Activated CD4-positive, CD25-positive, alpha-beta regulatory T cell (primary cell): Measurements from ENCODE around the gene METTL15.
"Not testable (repeated sequence)": the region's sequence is repeated elsewhere in the genome, so short reads cannot be mapped to it uniquely, and the experiment has no call there.

Source experiments
- DNase-seq, 4 experiments: peaks; one replicate each; lab custom pipeline; 2025; lab: John Stamatoyannopoulos, UW

The METTL15 gene

GRCh38 chr11:28209906-28210305, 101.7 kb downstream of the METTL15 start:
- DNase-seq: no peak

DNA sequence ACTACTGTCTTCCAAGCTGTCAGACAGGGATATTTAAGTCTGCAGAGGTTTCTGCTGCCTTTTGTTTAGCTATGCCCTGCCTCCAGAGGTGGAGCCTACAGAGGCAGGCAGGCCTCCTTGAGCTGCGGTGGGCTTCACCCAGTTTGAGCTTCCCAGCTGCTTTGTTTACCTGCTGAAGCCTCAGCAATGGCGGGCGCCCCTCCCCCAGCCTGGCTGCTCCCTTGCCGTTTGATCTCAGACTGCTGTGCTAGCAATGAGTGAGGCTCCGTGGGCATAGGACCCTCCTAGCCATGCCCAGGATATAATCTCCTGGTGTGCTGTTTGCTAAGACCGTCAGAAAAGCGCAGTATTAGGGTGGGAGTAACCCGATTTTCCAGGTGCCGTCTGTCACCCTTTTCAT, 113.9 kb downstream of the METTL15 start:
- not testable (repeated sequence) for DNase-seq

DNA sequence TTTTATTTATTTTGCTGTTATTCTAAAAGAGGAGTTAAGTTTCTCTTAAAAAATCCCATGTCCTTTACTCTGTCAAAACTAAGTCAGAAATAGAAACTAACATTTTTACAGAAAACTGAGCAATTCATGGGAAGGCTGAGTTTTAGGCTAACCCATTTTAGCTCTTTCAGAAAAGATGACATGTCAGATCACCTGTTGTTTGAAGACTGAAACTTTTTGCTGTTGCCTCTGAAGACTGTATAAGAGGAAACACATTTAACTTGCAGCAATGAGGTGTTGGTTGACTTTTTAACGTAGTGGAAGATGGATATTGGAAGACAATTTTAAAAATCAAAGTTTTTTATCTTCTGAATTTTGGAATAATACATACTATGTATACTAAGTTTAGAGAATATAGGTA, 115.4 kb downstream of the METTL15 start:
- DNase-seq: no peak

DNA sequence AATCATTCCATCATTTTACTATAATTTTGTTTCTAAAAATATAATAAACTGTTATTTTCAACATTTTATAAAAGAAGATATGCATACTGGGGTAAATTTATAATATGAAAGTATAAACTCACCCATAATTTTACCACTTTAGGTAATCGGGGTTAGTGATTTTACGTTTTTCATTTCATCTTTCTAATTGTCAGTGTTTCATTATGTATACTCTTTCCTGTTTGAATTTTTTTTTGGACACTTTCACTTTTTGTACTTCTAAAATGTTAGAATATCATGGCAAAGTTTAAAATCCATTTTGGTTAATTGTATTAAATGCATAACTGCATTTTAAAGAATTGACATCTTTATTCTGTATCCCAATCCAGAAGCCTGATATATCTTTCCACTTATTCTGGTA, 115.8 kb downstream of the METTL15 start:
- DNase-seq: no peak

DNA sequence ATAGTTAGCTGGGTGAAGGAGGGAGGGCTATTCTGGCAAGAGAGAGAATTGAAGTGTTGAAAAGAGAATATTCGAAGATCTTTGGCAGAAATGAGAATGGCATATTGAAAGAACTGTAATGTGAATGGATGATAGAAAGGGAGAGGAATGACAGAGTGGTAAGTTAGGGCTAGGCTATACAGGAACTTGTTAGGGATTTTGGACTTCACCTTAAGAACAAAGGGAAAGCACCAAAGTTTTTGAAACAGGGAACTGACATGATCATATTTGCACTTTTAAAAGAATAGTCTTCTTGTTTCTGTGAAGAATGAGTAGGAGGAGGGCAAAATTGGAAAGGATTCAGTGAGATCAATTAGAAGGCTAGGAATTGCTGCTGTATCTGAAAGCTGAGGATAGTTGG, 119.3 kb downstream of the METTL15 start:
- no peak for DNase-seq

DNA sequence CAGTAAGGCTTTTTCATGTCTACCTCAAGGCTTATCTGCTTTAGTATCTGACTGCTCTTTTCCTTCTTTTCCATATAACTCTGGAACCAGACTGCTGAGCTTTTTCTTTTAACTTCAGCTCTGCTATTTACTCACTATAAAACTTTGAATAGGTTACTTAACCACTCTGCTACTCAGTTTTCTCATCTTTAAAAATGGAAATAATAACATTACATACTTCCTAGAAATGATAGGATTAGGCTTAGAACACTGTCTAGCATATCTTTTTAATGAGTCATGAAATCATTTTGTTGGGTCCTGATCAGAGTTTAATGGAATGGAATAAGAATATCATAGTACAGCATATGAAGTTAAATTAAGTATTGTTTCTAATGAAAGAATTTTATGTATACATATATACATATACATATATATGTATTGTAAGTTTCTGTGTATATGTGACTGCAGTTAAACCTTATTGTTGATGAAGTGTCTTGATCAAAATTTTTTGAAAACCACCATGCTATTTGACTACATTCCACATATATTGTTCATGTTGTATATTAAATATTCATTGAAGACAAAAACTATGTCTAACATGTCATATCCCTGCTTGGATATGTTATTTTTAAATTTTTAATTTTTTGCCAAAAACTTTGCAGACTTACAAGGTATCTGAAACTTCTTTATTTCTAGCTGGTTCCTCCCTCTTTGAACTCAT, 120.2 kb downstream of the METTL15 start:
- no peak for DNase-seq

- DNase-seq: no peak
Measured at GRCh38 chr11:28231475-28231874, 123.3 kb downstream of the METTL15 start.

- no peak for DNase-seq
Measured at GRCh38 chr11:28232649-28233048, 124.5 kb downstream of the METTL15 start.

GRCh38 chr11:28241760-28242159, 133.6 kb downstream of the METTL15 start:
- no peak for DNase-seq

GRCh38 chr11:28242596-28242995, 134.4 kb downstream of the METTL15 start:
- no peak for DNase-seq

DNA sequence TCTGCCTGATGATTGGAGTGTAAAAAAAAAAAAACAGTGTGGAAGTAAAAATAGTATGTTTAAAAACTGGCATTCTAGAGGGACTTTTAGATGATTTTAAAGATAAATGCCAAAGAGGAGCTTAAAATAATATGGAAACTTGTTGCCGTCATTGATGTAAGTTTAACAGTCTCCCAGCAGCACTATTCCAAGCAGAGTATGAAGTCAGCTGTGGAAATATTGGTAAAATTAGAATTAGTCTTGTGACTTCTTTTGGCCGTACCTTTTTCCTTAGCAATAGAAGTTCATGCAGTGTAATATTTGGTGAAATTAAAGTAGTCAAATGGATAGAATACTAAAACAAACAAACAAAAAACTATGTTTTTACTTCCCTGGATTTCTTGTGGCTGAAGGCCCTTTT, 134.9 kb downstream of the METTL15 start:
- DNase-seq: no peak

- no peak for DNase-seq
Measured at GRCh38 chr11:28243581-28243980, 135.4 kb downstream of the METTL15 start.

DNA sequence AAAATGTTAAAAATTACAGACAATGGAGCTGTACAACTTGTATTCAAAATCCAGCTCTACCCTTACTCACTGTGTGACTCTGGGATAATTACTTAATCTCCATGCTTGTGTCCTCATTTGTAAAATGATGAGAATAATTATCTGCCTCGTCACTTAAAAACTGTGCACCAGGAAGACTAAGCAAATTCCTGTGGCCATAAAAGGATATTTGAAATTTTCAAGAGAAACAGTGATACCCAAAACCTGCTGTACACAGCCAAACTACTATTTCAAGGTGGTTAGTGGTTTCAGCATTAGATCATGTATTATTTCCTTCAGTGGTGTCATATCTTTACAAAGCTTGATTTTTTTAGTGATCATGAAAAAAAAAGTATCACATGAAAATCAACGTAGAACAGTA, 136.9 kb downstream of the METTL15 start:
- no peak for DNase-seq

DNA sequence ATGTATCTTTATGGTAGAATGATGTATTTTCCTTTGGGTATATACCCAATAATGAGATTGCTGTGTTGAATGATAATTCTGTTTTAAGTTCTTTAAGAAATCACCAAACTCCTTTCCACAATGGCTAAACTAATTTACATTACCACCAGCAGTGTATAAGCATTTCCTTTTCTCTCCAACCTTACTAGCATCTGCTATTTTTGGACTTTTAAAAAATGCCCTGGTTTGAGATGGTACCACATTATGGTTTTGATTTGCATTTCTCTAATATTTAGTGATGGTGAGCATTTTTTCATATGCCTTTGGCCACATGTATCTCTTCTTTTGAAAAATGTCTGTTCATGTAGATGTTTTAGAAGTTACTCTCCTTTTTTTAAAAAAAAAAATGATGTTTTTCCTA, 142.0 kb downstream of the METTL15 start:
- no peak for DNase-seq

- DNase-seq: no peak
Measured at GRCh38 chr11:28251257-28251656, 143.1 kb downstream of the METTL15 start.

DNA sequence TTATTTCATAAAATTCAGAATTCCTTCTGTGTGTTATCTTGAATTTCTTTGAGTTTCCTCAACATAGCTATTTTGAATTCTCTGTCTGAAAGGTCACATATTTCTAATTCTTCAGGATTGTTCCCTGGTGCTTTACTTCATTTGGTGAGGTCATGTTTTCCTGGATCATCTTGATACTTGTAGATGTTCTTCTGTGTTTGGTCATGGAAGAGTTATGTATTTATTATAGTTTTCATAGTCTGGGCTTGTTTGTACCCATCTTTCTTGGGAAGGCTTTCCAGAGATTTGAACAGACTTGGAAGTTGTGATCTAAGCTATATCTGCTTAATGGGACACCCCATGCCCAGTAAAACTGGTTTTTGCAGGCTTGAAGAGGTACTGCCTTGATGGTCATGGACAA, 149.6 kb downstream of the METTL15 start:
- DNase-seq: no peak

DNA sequence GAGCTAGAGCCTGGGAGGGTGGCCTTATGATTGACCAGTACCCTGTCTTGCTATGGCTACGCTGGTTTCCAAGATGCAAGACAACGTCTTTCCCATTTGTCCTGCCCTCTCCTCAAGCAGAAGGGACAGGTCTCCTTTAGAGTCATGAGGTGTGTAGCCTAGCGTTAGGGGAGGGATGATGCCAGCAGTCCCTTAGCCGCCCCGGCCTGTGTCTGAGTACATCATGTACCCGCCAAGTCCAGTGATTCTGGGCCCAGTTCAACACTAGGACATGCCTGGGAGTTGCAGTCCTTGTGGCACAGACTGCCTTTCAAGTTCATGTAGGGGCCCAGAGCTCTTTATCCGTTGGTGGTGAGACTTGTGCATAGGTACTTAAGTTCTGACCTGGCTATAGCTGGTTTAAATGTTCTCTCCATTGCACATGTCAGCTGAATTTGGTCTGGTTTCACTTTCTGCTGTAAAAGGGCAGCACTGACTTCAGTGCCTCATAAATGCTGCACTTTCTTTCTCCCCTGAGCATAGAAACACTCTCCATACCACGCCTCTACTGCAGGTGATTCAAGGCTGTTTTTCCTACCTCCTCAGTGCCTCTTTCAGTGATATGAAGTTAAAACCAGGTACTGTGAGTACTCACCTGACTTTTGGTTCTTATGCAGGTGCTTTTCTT, 151.1 kb downstream of the METTL15 start:
- no peak for DNase-seq

DNA sequence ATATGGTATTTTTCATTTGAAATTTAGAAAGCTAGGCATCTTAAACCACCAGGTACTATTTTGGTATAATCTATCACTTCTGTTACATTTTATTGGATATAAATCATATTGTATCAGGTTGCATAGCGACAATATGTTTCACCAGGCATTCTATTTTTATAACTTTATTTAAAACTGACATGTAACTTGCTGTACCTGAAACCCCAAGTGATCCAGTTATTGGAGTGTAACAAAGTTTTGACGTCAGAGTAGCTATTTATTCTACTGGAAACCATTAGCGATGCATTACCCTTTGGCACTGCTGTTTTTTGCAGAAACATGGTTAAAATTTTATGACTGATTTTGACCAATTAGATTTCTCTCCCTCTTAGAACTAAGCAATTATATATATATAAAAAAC, 160.7 kb downstream of the METTL15 start:
- DNase-seq: no peak

GRCh38 chr11:28269586-28269985, 161.4 kb downstream of the METTL15 start:
- no peak for DNase-seq

GRCh38 chr11:28272247-28272646, 164.1 kb downstream of the METTL15 start:
- not testable (repeated sequence) for DNase-seq

- DNase-seq: no peak
Measured at GRCh38 chr11:28274216-28274615, 166.0 kb downstream of the METTL15 start.

- no peak for DNase-seq
Measured at GRCh38 chr11:28284196-28284595, 176.0 kb downstream of the METTL15 start.

GRCh38 chr11:28289444-28289843, 181.3 kb downstream of the METTL15 start:
- no peak for DNase-seq

DNA sequence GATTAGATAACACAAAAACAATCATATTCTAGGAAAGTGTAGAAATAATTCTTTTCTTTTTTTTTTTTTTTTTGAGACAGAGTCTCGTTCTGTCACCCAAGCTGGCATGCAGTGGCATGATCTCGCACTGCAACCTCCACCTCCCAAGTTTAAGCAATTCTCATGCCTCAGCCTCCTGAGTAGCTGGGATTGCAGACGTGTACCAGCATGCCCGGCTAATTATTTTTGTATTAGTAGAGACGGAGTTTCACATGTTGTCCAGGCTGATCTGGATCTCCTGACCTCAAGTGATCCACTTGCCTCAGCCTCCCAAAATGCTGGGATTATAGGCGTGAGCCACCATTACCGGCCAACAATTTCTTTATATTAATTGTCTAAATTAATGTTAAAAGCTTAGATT, 182.8 kb downstream of the METTL15 start:
- not testable (repeated sequence) for DNase-seq
